GM23338 (cell line): ENCODE measurements around the gene NRXN2. TPM values are rescaled to one million over a fixed set of nuclear protein-coding genes. Genes with fewer than 3 reads are reported as not detected.

Experiments
- ATAC-seq: fragments of 200-7000 bp; cut with Tn5 transposase; 3 replicates; pipeline ENCODE4 v1.9.1; 2020
- DNase-seq: peaks from one replicate; pipeline ENCODE4 v3.0.0-alpha.2; 2015; ENCODE audit warnings: low spot score
- H2AFZ ChIP-seq: fragments of 200-600 bp; sonication (generic); 2 replicates; pipeline ENCODE4 v1.8.0; 2016; ENCODE audit warnings: antibody characterized with exemption, mild to moderate bottlenecking, moderate library complexity
- H3F3A ChIP-seq: fragments of 200-600 bp; sonication (generic); replicated peaks from 2 replicates; pipeline ENCODE4 v1.8.0; 2017; ENCODE audit warnings: antibody characterized with exemption, mixed run types, low read depth
- H3K27ac ChIP-seq: fragments of 200-600 bp; sonication (generic); 2 replicates; pipeline ENCODE4 v1.6.1; 2016; ENCODE audit warnings: low read depth
- H3K27me3 ChIP-seq: fragments of 200-600 bp; sonication (generic); 2 replicates; pipeline ENCODE4 v1.8.0; 2016; ENCODE audit warnings: mild to moderate bottlenecking, mixed run types, moderate library complexity; ENCODE audit not compliant: insufficient read depth
- H3K36me3 ChIP-seq: fragments of 200-600 bp; sonication (generic); 2 replicates; pipeline ENCODE4 v1.8.0; 2016; ENCODE audit warnings: mild to moderate bottlenecking; ENCODE audit not compliant: insufficient read depth
- H3K4me1 ChIP-seq: fragments of 200-600 bp; sonication (generic); 2 replicates; pipeline ENCODE4 v1.8.0; 2016; ENCODE audit warnings: mild to moderate bottlenecking, moderate library complexity; ENCODE audit not compliant: insufficient read depth
- H3K4me2 ChIP-seq: fragments of 200-600 bp; sonication (generic); 2 replicates; pipeline ENCODE4 v1.7.1; 2017; ENCODE audit warnings: mixed run types
- H3K4me3 ChIP-seq: fragments of 200-600 bp; sonication (generic); 2 replicates; pipeline ENCODE4 v1.6.1; 2016; ENCODE audit warnings: mixed run types
- H3K79me2 ChIP-seq: fragments of 200-600 bp; sonication (generic); replicated peaks from 2 replicates; pipeline ENCODE4 v1.8.0; 2017; ENCODE audit warnings: mild to moderate bottlenecking; ENCODE audit not compliant: insufficient read depth
- H3K9me2 ChIP-seq: fragments of 200-600 bp; sonication (generic); 2 replicates; pipeline ENCODE4 v1.8.0; 2017; ENCODE audit not compliant: insufficient read depth
- H4K20me1 ChIP-seq: fragments of 200-600 bp; sonication (generic); replicated peaks from 2 replicates; pipeline ENCODE4 v1.8.0; 2017; ENCODE audit warnings: mild to moderate bottlenecking; ENCODE audit not compliant: insufficient read depth
- H3K27ac Mint-ChIP-seq: 2 replicates; pipeline ENCODE4 v1.8.0; 2020; ENCODE audit warnings: inconsistent platforms, mild to moderate bottlenecking, moderate library complexity, mixed read lengths
- H3K27me3 Mint-ChIP-seq: 3 replicates; pipeline ENCODE4 v1.8.0; 2022; ENCODE audit warnings: low read depth, mild to moderate bottlenecking, moderate library complexity, mixed read lengths, inconsistent platforms; ENCODE audit not compliant: insufficient read depth, poor library complexity
- H3K36me3 Mint-ChIP-seq: 3 replicates; pipeline ENCODE4 v1.8.0; 2021; ENCODE audit warnings: low read depth, mild to moderate bottlenecking, inconsistent platforms, moderate library complexity, mixed read lengths
- H3K4me1 Mint-ChIP-seq: 3 replicates; pipeline ENCODE4 v1.8.0; 2020; ENCODE audit warnings: mild to moderate bottlenecking, inconsistent platforms, mixed read lengths
- H3K4me3 Mint-ChIP-seq: 3 replicates; pipeline ENCODE4 v1.8.0; 2021; ENCODE audit warnings: moderate library complexity, mild to moderate bottlenecking, inconsistent platforms, mixed read lengths
- H3K9me3 Mint-ChIP-seq: 3 replicates; pipeline ENCODE4 v1.8.0; 2020; ENCODE audit warnings: moderate library complexity, mild to moderate bottlenecking, inconsistent platforms, mixed read lengths
- CREB1 ChIP-seq: fragments of 250-450 bp; sonication (Bioruptor Pico); IDR thresholded peaks from 2 replicates; pipeline ENCODE4 v1.5.0; 2020; ENCODE audit warnings: low read depth, mild to moderate bottlenecking, moderate library complexity
- CTCF ChIP-seq, 2 experiments: fragments of 200-600 bp in 1 of 2; sonication (generic) in 1 of 2; conservative IDR thresholded peaks; 2 replicates each; pipeline versions ENCODE4 v1.5.1 to v1.6.1; 2016 to 2017; ENCODE audit warnings: antibody characterized with exemption in 2 of 2, low read depth in 2 of 2, mild to moderate bottlenecking in 2 of 2, moderate library complexity in 1 of 2
- EZH2 ChIP-seq: fragments of 200-600 bp; sonication (generic); IDR thresholded peaks from one replicate; pipeline ENCODE4 v1.8.0; 2017; ENCODE audit warnings: antibody characterized with exemption, mild to moderate bottlenecking, low read depth; ENCODE audit not compliant: unreplicated experiment
- EZH2phosphoT487 ChIP-seq: fragments of 200-600 bp; sonication (generic); IDR thresholded peaks from one replicate; pipeline ENCODE4 v1.8.1; 2018; ENCODE audit warnings: antibody characterized with exemption; ENCODE audit not compliant: unreplicated experiment
- JUNB ChIP-seq: IDR thresholded peaks from one replicate; pipeline ENCODE4 v1.6.1; 2016; ENCODE audit warnings: antibody characterized with exemption; ENCODE audit not compliant: unreplicated experiment
- NANOG ChIP-seq: IDR thresholded peaks from 2 replicates; pipeline ENCODE4 v1.6.1; 2016; ENCODE audit warnings: antibody characterized with exemption, borderline replicate concordance
- POLR2AphosphoS5 ChIP-seq: IDR thresholded peaks from 2 replicates; pipeline ENCODE4 v1.6.1; 2016; ENCODE audit warnings: antibody characterized with exemption, low read depth
- REST ChIP-seq: IDR thresholded peaks from one replicate; pipeline ENCODE4 v1.6.1; 2018; ENCODE audit warnings: antibody characterized with exemption; ENCODE audit not compliant: unreplicated experiment
- STAT1 ChIP-seq: IDR thresholded peaks from one replicate; pipeline ENCODE4 v1.6.1; 2016; ENCODE audit warnings: antibody characterized with exemption; ENCODE audit not compliant: unreplicated experiment
- ZNF114 ChIP-seq: fragments of 250-450 bp; sonication (Bioruptor Pico); IDR thresholded peaks from 2 replicates; pipeline ENCODE4 v1.5.0; 2020; ENCODE audit warnings: mild to moderate bottlenecking, moderate library complexity
- ZNF331 ChIP-seq: fragments of 250-450 bp; sonication (Bioruptor Pico); IDR thresholded peaks from 2 replicates; pipeline ENCODE4 v1.5.0; 2020; ENCODE audit warnings: low read depth, mild to moderate bottlenecking, moderate library complexity
- ZNF462 ChIP-seq: fragments of 250-450 bp; sonication (Bioruptor Pico); IDR thresholded peaks from 2 replicates; pipeline ENCODE4 v1.5.0; 2020; ENCODE audit warnings: mild to moderate bottlenecking, moderate library complexity
- polyA plus RNA-seq: library from polyadenylated mRNA; unstranded; fragments of >200 nt; fragmentation: Nextera tagmentation; extraction: Ambion mirVana; gene quantifications from 2 replicates; pipeline ENCODE4 v1.2.1, GENCODE V29; 2016
- total RNA-seq: library from RNA; depleted of rRNA; stranded (reverse); fragments of >200 nt; shearing (Covaris generic); gene quantifications from 2 replicates; pipeline ENCODE4 v1.2.3, GENCODE V29; 2014
- TF ChIP-seq, protein P1 (sequence below): IDR thresholded peaks from 2 replicates; pipeline ENCODE4 v1.6.1; 2016; ENCODE audit warnings: antibody characterized with exemption

Gene NRXN2
- total and polyA plus RNA-seq, 2 experiments from 2014 or later = 3.4 to 17.0 TPM

DNA sequence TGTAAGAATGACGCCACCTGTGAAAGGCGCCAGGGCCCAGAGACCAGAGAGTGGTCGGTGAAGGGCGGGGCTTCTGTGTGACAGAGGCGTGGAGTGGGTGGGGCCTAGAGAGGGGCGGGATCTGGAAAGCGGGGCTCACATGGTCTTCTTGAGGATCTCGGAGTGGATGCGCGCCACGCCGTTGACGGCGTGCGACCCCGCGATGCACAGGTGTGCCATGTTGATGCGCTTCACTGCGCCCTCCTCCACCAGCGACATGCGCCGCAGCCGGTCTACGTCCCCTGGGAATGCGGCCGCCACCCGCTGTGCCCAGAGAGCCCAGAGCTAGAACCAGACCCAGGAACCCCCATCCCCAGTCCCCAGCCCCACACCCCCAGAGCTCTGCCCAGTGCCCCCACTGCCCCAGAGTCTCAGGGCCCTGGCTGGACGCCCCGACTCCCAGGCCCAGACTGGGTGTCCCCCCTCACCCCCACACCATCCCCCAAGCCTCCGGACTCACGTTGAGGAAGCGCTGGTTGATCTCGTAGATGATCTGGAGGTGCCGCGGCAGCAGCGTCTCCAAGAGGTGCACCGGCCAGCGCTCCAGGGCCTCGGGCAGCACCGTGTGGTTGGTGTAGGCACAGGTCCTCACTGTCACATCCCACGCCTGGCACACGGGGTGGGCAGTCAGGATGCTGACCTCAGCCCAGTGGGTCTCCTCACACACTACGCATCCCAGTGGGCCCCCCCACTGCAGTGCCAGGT lies 30.6 kb upstream of the NRXN2 start:
- Histone ChIP-seq H3K9me2 (no peaks in the 10 kb centered on the region), H3K27me3 (no peaks in the 10 kb centered on the region), H3K4me3 (no peak overlapping the region), H3K27ac (no peak overlapping the region), H3K4me1 (no peaks in the 10 kb centered on the region), H3F3A (no peaks in the 10 kb centered on the region), H2AFZ (no peak overlapping the region), H3K36me3 (no peaks in the 10 kb centered on the region), H4K20me1 (no peaks in the 10 kb centered on the region), H3K79me2 (no peaks in the 10 kb centered on the region), H3K4me2 (no peak overlapping the region)
- peaks cover 20% of the 10 kb centered on the region for H3K27me3 Mint-ChIP-seq
- H3K4me3 Mint-ChIP-seq = no peak overlapping the region
- 0 out of 3 replicates have a peak, but pooled peaks cover 3% of the 10 kb centered on the region for H3K36me3 Mint-ChIP-seq
- no peaks in the 10 kb centered on the region for H3K9me3 Mint-ChIP-seq
- ATAC-seq = peak; percentile 73
- no peak overlapping the region for H3K27ac Mint-ChIP-seq
- H3K4me1 Mint-ChIP-seq = peaks cover 16% of the 10 kb centered on the region
- no peak for TF ChIP-seq CTCF (conservative IDR thresholded peaks at IDR 0.05; ENCODE audit: low read depth in 2 of 2)
- no peak for TF ChIP-seq JUNB
- no peak for TF ChIP-seq EZH2phosphoT487
- no peak for TF ChIP-seq STAT1
- TF ChIP-seq ZNF462 (CRISPR knock-in tag) = no peak
- TF ChIP-seq POLR2AphosphoS5 = no peak
- TF ChIP-seq REST = no peak
- TF ChIP-seq EZH2 = no peak
- no peak for TF ChIP-seq NANOG
- no peak for TF ChIP-seq ZNF331 (CRISPR knock-in tag)
- TF ChIP-seq ZNF114 (CRISPR knock-in tag) = no peak
- TF ChIP-seq CREB1 (CRISPR knock-in tag) = no peak
- TF ChIP-seq, protein P1, sequence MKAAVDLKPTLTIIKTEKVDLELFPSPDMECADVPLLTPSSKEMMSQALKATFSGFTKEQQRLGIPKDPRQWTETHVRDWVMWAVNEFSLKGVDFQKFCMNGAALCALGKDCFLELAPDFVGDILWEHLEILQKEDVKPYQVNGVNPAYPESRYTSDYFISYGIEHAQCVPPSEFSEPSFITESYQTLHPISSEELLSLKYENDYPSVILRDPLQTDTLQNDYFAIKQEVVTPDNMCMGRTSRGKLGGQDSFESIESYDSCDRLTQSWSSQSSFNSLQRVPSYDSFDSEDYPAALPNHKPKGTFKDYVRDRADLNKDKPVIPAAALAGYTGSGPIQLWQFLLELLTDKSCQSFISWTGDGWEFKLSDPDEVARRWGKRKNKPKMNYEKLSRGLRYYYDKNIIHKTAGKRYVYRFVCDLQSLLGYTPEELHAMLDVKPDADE = no peak
- peak; percentile 76 for DNase-seq
